Thymus (tissue), 11 donors: ENCODE data around the gene C6orf163. TPM values are rescaled to one million over a fixed set of nuclear protein-coding genes. Genes with fewer than 3 reads are reported as not detected.

Source experiments
- DNase-seq, 9 donors: peaks; one replicate each; pipeline ENCODE4 v3.0.0-alpha.2; 2013; ENCODE audit warnings: low spot score in 9 of 9, low read depth in 6 of 9, missing footprints in 1 of 9
- H3K27ac ChIP-seq, 2 donors: one replicate each; pipeline ENCODE4 v1.5.1; 2013; ENCODE audit warnings: control low read depth in 1 of 2, low read depth in 1 of 2, low read length in 1 of 2, mild to moderate bottlenecking in 1 of 2, moderate library complexity in 1 of 2
- H3K27me3 ChIP-seq, 2 donors: one replicate each; pipeline ENCODE4 v1.5.1; 2013; ENCODE audit warnings: low read length in 1 of 2; ENCODE audit not compliant: control insufficient read depth in 2 of 2, insufficient read depth in 1 of 2
- H3K36me3 ChIP-seq, 2 donors: one replicate each; pipeline ENCODE4 v1.5.1; 2013; ENCODE audit warnings: low read length in 1 of 2, mild to moderate bottlenecking in 1 of 2, moderate library complexity in 1 of 2; ENCODE audit not compliant: control insufficient read depth in 2 of 2, insufficient read depth in 2 of 2
- H3K4me1 ChIP-seq, 2 donors: one replicate each; pipeline ENCODE4 v1.5.1; 2013; ENCODE audit warnings: low read length in 2 of 2; ENCODE audit not compliant: control insufficient read depth in 2 of 2, insufficient read depth in 2 of 2
- H3K4me3 ChIP-seq, 2 donors: one replicate each; pipeline ENCODE4 v1.5.1; 2013; ENCODE audit warnings: low read length in 2 of 2, control low read depth in 1 of 2, mild to moderate bottlenecking in 1 of 2
- H3K9me3 ChIP-seq, 2 donors: one replicate each; pipeline ENCODE4 v1.5.1; 2013; ENCODE audit warnings: low read length in 1 of 2, mild to moderate bottlenecking in 1 of 2; ENCODE audit not compliant: control insufficient read depth in 2 of 2, insufficient read depth in 1 of 2
- WGBS: extraction: QIAGEN DNeasy Blood & Tissue Kit; methylation state at CpG from one replicate; pipeline ENCODE4 v1.1.7; 2013; 5-methylcytosine and 5-hydroxymethylcytosine counted together
- polyA plus RNA-seq: library from polyadenylated mRNA; stranded (reverse); fragments of 200-250 nt; gene quantifications from one replicate; pipeline ENCODE4 v1.2.3, GENCODE V29; 2013
- total RNA-seq: library from RNA; stranded (reverse); fragments of 120-200 nt; gene quantifications from one replicate; pipeline ENCODE4 v1.2.4, GENCODE V29; 2013
- donor health status: healthy.

C6orf163 gene
- total and polyA plus RNA-seq, 2 donors: 1.5 to 1.7 TPM

DNA sequence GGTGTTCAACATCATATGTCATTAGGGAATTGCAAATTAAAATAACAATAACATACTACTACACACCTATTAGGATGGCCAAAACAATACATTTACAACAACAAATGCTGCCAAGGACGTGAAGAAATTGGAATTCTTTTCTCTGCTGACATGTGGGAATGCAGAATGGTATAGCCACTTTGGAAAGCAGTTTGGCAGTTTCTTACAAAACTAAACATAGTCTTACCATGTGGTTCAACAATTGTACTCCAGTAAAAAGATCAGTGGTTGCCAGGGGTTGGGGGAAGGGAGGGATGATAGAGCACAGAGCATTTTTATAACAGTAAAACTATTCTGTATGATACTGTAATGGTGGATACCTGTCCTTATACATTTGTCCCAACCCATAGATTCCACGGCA is 50.8 kb downstream of the C6orf163 start:
- Histone ChIP-seq H3K4me3 (no peak overlapping the region), H3K9me3 (no peaks in the 10 kb centered on the region), H3K36me3 (peaks cover 0 to 2% of the 10 kb centered on the region in 2 donors), H3K4me1 (no peaks in the 10 kb centered on the region), H3K27me3 (no peaks in the 10 kb centered on the region), H3K27ac (no peak overlapping the region)
- no peak for DNase-seq
- WGBS: 96% methylated on average over 2 of the region's 2 CpGs

DNA sequence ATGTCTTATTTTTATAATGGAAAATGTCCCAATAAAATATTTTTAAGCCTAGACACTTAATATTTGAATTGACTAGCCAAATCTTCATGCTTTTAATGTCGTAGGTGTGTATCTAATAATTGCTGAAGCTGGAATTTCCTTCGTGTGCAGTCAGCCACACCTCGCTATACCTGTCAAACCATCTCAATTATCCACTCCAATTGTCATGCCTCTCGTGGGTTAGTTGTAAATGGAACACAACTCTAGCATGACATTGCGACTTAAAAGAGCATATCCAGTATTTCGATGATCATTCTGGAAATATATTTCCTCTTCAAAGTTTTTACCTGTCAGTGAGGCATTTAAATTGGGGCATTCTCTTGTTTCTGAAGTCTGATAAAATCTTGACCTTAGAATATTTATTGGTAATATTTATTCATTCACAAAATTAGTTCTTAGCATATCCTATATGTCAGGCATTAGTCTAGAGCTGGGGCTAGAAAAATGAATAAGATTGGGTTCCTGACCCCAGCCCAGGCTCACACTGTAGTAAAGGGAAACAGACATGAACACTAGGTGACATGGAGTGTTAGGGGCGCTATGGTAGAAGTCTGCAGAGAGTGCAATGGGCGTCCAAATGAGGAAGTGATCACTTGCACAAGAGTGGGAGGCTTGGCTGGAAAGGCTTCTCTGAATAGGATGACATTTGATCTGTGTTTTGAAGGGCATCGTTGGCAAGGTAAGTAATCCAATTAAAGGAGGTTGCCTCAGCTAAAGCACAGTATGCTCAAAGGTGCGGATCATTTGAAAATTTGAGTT is 52.2 kb downstream of the C6orf163 start:
- H3K4me3 ChIP-seq: no peak overlapping the region
- H3K27me3 ChIP-seq: no peaks in the 10 kb centered on the region
- DNase-seq: no peak
- H3K4me1 ChIP-seq: no peaks in the 10 kb centered on the region
- peaks cover 0 to 2% of the 10 kb centered on the region in 2 donors for H3K36me3 ChIP-seq
- no peak overlapping the region for H3K27ac ChIP-seq
- H3K9me3 ChIP-seq: no peaks in the 10 kb centered on the region
- WGBS: 83% methylated on average over 10 of the region's 10 CpGs

DNA sequence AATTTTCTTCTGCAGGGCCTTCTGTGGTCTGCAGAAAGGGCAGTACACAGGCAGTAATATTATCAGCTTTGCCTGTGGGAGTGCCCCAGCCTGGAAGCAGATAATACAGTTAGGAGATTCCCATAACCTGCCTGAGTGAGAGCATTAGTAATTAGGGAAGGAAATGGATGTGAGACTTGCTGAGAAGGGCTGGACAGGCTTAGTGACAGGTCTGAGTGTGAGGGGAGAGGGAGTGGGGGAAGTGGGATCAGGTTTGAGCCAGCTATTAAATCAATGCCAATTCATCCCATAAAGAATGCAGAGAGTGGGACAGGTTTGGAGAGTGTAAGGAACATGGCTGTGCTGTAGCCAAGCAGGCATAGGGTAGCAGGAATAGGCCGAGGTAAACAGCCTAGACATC is 53.0 kb downstream of the C6orf163 start:
- WGBS: 96% methylated on average over 1 of the region's 1 CpG
- no peak for DNase-seq
- H3K4me1 ChIP-seq: no peaks in the 10 kb centered on the region
- no peaks in the 10 kb centered on the region for H3K27me3 ChIP-seq
- H3K9me3 ChIP-seq: no peaks in the 10 kb centered on the region
- H3K27ac ChIP-seq: no peak overlapping the region
- H3K4me3 ChIP-seq: no peak overlapping the region
- peaks cover 0 to 2% of the 10 kb centered on the region in 2 donors for H3K36me3 ChIP-seq

DNA sequence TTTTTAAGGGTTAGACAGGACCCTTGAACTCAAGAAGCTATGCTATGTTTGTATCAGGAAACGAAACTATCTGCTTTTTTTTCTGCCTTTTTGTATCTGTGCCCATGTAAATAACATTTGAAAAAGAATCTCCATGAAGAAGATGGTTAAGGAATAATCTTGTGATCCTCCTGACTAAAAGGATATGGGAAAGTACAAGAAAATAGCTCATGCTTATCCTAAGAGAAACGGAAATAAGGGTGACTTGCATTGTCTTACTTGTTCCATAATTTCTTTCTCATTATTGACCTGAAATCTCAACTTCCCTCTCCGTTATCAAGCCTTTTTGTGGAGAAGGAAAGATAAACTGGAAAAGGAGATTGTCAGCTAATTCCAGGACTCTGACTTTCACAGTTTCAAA is 57.2 kb downstream of the C6orf163 start:
- Histone ChIP-seq H3K36me3 (no peaks in the 10 kb centered on the region), H3K9me3 (no peaks in the 10 kb centered on the region), H3K27me3 (peaks cover 0 to 4% of the 10 kb centered on the region in 2 donors), H3K4me1 (no peaks in the 10 kb centered on the region), H3K27ac (no peak overlapping the region), H3K4me3 (no peak overlapping the region)
- WGBS: 92% methylated on average over 3 of the region's 3 CpGs
- DNase-seq: no peak

DNA sequence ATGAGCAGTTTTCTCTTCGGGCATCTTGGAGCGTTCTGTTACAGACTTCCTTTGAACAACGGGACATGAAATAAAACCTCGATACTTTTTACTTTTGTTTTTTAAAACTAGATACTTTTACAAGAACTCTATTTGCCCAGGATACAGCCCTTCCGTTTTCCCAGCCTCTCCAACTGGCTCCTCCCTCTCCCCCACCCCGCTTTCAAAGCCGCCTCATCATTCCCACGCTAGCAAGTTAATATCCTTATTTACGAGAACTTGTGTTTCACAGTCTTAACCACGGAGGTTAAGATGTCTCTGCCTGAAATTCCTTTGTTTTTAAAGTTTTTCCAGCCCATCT is 62.9 kb downstream of the C6orf163 start:
- no peak for DNase-seq
- Histone ChIP-seq H3K4me3 (peak overlapping the region; percentile 50 to 71), H3K27ac (no peak overlapping the region)

DNA sequence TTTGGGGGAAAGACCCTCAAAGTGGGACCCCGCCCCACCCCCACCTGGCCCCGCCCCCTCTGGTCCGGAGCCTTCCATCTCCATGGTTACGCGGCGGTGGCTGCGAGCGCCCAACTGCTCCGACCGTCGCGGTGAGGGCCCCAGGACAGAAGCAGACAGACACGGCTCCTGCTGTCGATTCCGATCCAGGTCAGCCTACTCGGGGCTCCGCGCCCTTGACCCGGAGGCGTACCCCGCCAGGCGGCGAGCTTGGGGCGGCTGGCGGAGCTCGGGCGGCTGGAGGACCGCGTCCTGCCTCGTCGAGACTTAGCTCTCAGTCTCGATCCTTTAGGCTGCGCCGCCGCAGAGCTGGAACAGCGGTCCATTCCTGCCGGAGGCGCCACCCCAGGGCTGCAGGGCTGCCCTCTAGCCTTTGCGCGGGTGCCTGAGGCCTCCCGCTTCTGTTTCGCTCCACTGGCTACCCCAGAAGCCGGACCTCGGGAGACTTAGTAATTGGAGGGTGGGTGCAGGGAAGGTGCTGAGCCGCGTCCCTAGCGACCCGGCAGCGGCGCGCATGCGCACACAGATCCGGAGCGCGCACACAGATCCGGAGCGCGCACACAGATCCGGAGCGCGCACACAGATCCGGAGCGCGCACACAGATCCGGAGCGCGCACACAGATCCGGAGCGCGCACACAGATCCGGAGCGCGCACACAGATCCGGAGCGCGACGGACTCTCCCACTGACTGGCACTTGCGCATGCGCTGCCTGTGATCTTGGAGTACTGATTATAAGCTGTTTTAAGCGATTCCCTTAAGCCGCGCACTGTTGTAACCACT is 63.5 kb downstream of the C6orf163 start, which contains the start of gene CFAP206:
Gene CFAP206, plus strand, starts transcription at position 72 of the 820 bp plus-strand sequence. CDS start 1,868 bp downstream, outside the sequence.
- Histone ChIP-seq H3K27ac (peak within 1 kb of the TSS; percentile 72 to 76), H3K4me1 (peaks cover 2 to 6% of the 10 kb centered on the region in 2 donors), H3K4me3 (peak within 1 kb of the TSS; percentile 50 to 71), H3K9me3 (no peaks in the 10 kb centered on the region), H3K36me3 (no peaks in the 10 kb centered on the region), H3K27me3 (peaks cover 3 to 16% of the 10 kb centered on the region in 2 donors)
- WGBS: under 1% methylated on average over 82 of the region's 82 CpGs
- DNase-seq: peak; percentile 69 to 90 (median 79)

More for the DNA sequence above, 62.9 kb downstream of the C6orf163 start:
- Histone ChIP-seq H3K27me3 (peaks cover 3 to 16% of the 10 kb centered on the region in 2 donors), H3K36me3 (no peaks in the 10 kb centered on the region), H3K9me3 (no peaks in the 10 kb centered on the region), H3K4me1 (peaks cover 2 to 6% of the 10 kb centered on the region in 2 donors)
- WGBS: 1% methylated on average over 10 of the region's 10 CpGs

DNA sequence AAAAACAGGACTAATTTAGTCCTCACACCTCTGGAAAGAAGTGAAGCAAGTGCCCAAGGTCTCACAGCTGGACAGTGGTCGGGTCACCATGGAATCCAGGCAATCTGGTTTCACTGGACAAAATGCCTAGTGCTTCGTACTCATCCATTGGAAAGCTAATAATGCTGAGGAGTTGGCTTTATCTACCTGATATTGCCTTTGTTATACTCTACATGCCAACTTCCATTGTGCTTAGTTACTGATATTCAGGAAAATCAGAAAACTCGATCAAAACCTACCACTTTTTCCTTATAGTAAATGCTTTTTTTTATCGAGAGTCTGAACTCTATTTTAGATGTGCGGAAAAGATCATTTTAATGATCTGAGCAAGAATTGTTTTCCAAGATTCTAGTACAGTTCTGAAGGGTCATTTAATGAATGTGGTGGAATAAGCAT is 64.1 kb downstream of the C6orf163 start:
- H3K4me1 ChIP-seq: peaks cover 2 to 6% of the 10 kb centered on the region in 2 donors
- H3K9me3 ChIP-seq: no peaks in the 10 kb centered on the region
- peaks cover 3 to 16% of the 10 kb centered on the region in 2 donors for H3K27me3 ChIP-seq
- H3K27ac ChIP-seq: peak overlapping the region; percentile 22 to 72
- WGBS: 49% methylated on average over 5 of the region's 5 CpGs
- DNase-seq: no peak
- peak overlapping the region; percentile 50 to 71 for H3K4me3 ChIP-seq
- no peaks in the 10 kb centered on the region for H3K36me3 ChIP-seq
